ENCODE data around the gene SLC2A4.
"Not testable (repeated sequence)": the region's sequence is repeated elsewhere in the genome, so short reads cannot be mapped to it uniquely, and the experiment has no call there.

Gene SLC2A4

DNA sequence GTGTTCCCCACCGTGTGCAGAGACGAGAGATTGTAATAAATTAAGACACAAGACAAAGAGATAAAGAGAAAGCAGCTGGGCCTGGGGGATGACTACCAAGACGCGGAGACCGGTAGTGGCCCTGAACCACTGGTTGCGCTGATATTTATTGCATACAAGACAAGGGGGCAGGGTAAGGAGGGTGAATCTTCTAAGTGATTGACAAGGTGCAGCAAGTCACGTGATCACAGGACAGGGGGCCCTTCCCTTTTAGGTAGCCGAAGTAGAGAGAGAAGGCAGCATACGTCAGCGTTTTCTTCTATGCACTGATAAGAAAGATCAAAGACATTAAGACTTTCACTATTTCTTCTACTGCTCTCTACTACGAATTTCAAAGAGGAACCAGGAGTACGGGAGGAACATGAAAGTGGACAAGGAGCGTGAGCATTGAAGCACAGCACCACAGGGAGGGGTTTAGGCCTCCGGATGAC lies 51.1 kb downstream of the SLC2A4 start:
- 74% methylated on average over 14 of the region's 14 CpGs for WGBS
- not testable (repeated sequence) for H2AFZ ChIP-seq (ENCODE audit: low read depth, low read length); H2BK12ac ChIP-seq (ENCODE audit: low read length in 2 of 2); H3K4ac ChIP-seq (ENCODE audit: low read depth in 1 of 2, low read length in 2 of 2); H3K79me1 ChIP-seq (replicated peaks; ENCODE audit: low read length, poor library complexity, severe bottlenecking); H2BK5ac ChIP-seq (ENCODE audit: low read depth, low read length, poor library complexity, severe bottlenecking); H3K4me3 ChIP-seq (ENCODE audit: insufficient read depth in 1 of 2, low read depth in 1 of 2, low read length in 2 of 2); H2BK15ac ChIP-seq (ENCODE audit: low read depth, poor library complexity, severe bottlenecking); H3K4me2 ChIP-seq (ENCODE audit: low read length, poor library complexity, severe bottlenecking); H3K14ac ChIP-seq (ENCODE audit: low read length in 2 of 2); H3K23ac ChIP-seq (ENCODE audit: low read length in 2 of 2); DNase-seq; H3K18ac ChIP-seq (ENCODE audit: low read depth in 1 of 2, low read length in 2 of 2); H4K8ac ChIP-seq (ENCODE audit: low read length); H3K9ac ChIP-seq (ENCODE audit: low read length); H2BK120ac ChIP-seq (ENCODE audit: low read depth, low read length); H3K36me3 ChIP-seq (ENCODE audit: control insufficient read depth in 1 of 2, insufficient read depth in 2 of 2, low read depth in 1 of 2, low read length in 2 of 2); H2AK5ac ChIP-seq (ENCODE audit: low read length, severe bottlenecking); H3K27ac ChIP-seq (ENCODE audit: low read length, poor library complexity, severe bottlenecking); H3K9me3 ChIP-seq (ENCODE audit: control insufficient read depth, low read length); H4K91ac ChIP-seq (ENCODE audit: low read length)
- H3K4me1 ChIP-seq (ENCODE audit: control insufficient read depth, insufficient read depth, low read depth, low read length) = peaks cover 11% of the 10 kb centered on the region
- H3K27me3 ChIP-seq (ENCODE audit: control insufficient read depth in 1 of 2, insufficient read depth in 1 of 2, low read length in 2 of 2) = peaks cover 9 to 31% of the 10 kb centered on the region in 2 experiments

DNA sequence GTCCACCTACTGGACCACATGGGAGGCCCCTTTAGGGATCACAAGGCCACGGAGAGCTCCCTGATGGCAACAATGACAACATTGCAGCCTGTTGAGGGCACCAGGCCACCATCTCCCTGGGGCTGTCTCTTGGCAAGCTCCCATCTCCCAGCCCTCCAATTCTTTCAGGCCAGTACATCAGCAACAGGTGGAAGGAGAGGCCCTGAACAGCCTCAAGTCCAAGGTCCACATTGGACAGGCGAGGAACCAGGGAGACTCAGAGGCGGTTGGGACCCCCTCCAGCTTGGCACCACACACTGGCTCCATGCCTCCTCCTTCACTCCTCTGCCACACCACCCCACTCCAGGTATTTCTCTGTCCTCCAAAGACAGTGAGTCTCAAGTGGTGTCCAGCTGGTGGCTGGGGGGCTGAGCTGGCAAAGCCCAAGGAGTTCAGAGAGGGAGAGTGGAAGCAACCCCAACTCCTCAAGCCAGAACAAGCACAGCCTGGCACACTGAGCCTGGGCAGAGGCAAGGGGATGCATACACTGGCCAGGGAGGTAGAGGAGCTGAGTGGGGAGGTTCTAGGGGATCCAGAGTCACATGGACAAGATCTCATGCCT lies 53.5 kb downstream of the SLC2A4 start:
- H2BK12ac ChIP-seq (ENCODE audit: low read length in 2 of 2) = no peak overlapping the region
- H3K4me3 ChIP-seq (ENCODE audit: insufficient read depth in 1 of 2, low read depth in 1 of 2, low read length in 2 of 2) = no peak overlapping the region
- no peaks in the 10 kb centered on the region for H3K79me1 ChIP-seq (replicated peaks; ENCODE audit: low read length, poor library complexity, severe bottlenecking)
- no peak overlapping the region for H2BK15ac ChIP-seq (ENCODE audit: low read depth, poor library complexity, severe bottlenecking)
- no peak overlapping the region for H3K18ac ChIP-seq (ENCODE audit: low read depth in 1 of 2, low read length in 2 of 2)
- H3K4ac ChIP-seq (ENCODE audit: low read depth in 1 of 2, low read length in 2 of 2) = no peak overlapping the region
- H2AFZ ChIP-seq (ENCODE audit: low read depth, low read length) = no peak overlapping the region
- no peak overlapping the region for H2BK5ac ChIP-seq (ENCODE audit: low read depth, low read length, poor library complexity, severe bottlenecking)
- H3K9ac ChIP-seq (ENCODE audit: low read length) = no peak overlapping the region
- no peak overlapping the region for H2BK120ac ChIP-seq (ENCODE audit: low read depth, low read length)
- no peak overlapping the region for H3K14ac ChIP-seq (ENCODE audit: low read length in 2 of 2)
- no peaks in the 10 kb centered on the region for H3K36me3 ChIP-seq (ENCODE audit: control insufficient read depth in 1 of 2, insufficient read depth in 2 of 2, low read depth in 1 of 2, low read length in 2 of 2)
- no peak overlapping the region for H3K27ac ChIP-seq (ENCODE audit: low read length, poor library complexity, severe bottlenecking)
- 98% methylated on average over 3 of the region's 3 CpGs for WGBS
- peaks cover 8% of the 10 kb centered on the region for H3K4me1 ChIP-seq (ENCODE audit: control insufficient read depth, insufficient read depth, low read depth, low read length)
- H4K8ac ChIP-seq (ENCODE audit: low read length) = no peak overlapping the region
- H4K91ac ChIP-seq (ENCODE audit: low read length) = no peak overlapping the region
- DNase-seq = no peak
- H3K4me2 ChIP-seq (ENCODE audit: low read length, poor library complexity, severe bottlenecking) = no peak overlapping the region
- H3K27me3 ChIP-seq (ENCODE audit: control insufficient read depth in 1 of 2, insufficient read depth in 1 of 2, low read length in 2 of 2) = peaks cover 9 to 35% of the 10 kb centered on the region in 2 experiments
- no peak overlapping the region for H3K23ac ChIP-seq (ENCODE audit: low read length in 2 of 2)
- H2AK5ac ChIP-seq (ENCODE audit: low read length, severe bottlenecking) = no peak overlapping the region
- no peaks in the 10 kb centered on the region for H3K9me3 ChIP-seq (ENCODE audit: control insufficient read depth, low read length)

DNA sequence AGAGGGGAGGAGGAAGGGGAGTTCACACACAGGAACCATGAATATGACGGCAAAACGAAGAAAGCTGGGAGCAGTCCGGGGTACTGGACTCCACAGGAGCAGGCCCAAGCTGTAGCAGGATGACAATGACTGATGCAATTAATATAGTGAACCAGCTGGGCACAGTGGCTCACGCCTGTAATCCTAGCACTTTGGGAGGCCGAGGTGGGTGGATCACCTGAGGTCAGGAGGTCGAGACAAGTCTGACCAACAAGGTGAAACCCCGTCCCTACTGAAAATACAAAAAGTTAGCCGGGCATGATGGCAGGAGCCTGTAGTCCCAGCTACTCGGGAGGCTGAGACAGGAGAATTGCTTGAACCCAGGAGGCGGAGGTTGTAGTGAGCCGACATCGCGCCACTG lies 54.2 kb downstream of the SLC2A4 start:
- not testable (repeated sequence) for H3K14ac ChIP-seq (ENCODE audit: low read length in 2 of 2); H3K9me3 ChIP-seq (ENCODE audit: control insufficient read depth, low read length); H2AFZ ChIP-seq (ENCODE audit: low read depth, low read length); H3K36me3 ChIP-seq (ENCODE audit: control insufficient read depth in 1 of 2, insufficient read depth in 2 of 2, low read depth in 1 of 2, low read length in 2 of 2); H2BK12ac ChIP-seq (ENCODE audit: low read length in 2 of 2); H3K4me2 ChIP-seq (ENCODE audit: low read length, poor library complexity, severe bottlenecking); H3K27ac ChIP-seq (ENCODE audit: low read length, poor library complexity, severe bottlenecking); H3K4me3 ChIP-seq (ENCODE audit: insufficient read depth in 1 of 2, low read depth in 1 of 2, low read length in 2 of 2); H2BK120ac ChIP-seq (ENCODE audit: low read depth, low read length); H2BK5ac ChIP-seq (ENCODE audit: low read depth, low read length, poor library complexity, severe bottlenecking); H3K9ac ChIP-seq (ENCODE audit: low read length); H3K18ac ChIP-seq (ENCODE audit: low read depth in 1 of 2, low read length in 2 of 2); H3K4me1 ChIP-seq (ENCODE audit: control insufficient read depth, insufficient read depth, low read depth, low read length); H3K79me1 ChIP-seq (replicated peaks; ENCODE audit: low read length, poor library complexity, severe bottlenecking); H4K8ac ChIP-seq (ENCODE audit: low read length); H3K23ac ChIP-seq (ENCODE audit: low read length in 2 of 2); DNase-seq; H4K91ac ChIP-seq (ENCODE audit: low read length); H3K4ac ChIP-seq (ENCODE audit: low read depth in 1 of 2, low read length in 2 of 2); H2AK5ac ChIP-seq (ENCODE audit: low read length, severe bottlenecking); H2BK15ac ChIP-seq (ENCODE audit: low read depth, poor library complexity, severe bottlenecking)
- 92% methylated on average over 13 of the region's 13 CpGs for WGBS
- H3K27me3 ChIP-seq (ENCODE audit: control insufficient read depth in 1 of 2, insufficient read depth in 1 of 2, low read length in 2 of 2) = peaks cover 9 to 38% of the 10 kb centered on the region in 2 experiments

DNA sequence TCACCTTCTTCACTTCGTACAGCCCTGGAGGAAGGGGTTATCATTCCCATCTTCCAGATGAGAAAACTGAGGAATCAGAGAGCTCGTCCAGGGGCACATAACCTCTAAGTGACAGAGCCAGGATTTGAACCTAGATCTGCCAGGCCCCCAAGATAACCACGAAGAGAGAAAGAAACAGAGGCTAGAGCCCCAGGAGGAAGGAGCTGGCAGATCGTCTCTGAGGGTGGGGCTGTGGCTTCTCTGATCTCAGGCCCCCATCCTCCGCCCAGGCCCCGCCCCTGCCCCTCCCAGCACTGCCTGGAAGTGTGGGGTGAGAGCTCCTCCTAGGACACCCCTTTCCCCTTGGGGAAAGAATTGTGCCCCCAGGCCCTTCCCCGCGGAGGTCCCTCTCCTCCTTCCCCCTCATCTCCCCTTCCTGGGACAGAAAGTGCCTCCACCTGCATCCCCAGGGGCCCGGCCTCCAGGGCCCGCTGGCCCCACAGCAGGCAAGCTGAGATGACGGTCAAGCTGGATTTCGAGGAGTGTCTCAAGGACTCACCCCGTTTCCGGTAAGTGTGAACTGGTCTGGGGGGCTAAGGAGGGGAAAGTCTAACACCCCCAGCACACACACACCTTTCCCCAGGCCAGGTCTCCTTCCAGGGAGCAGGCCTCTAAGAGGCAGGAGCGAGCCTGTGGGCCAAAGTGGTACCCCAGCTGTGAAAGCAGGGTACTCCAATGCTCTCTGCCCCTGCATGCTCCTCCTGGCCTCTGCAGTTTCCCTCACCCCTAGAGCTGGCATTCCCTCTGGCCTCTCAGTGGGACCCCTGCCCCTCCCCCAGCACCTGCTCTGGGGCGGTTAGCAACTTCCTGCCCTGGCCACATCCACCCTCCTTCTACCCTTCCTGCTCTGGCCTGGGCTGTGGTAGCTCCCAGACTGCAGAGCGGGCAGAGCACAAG lies 55.0 kb downstream of the SLC2A4 start, which contains the start of gene ACAP1:
ACAP1 (plus strand) TSS at position 290 of the 936 bp plus-strand sequence; CDS start at position 496, 206 bp downstream.
- Histone ChIP-seq H2BK15ac (ENCODE audit: low read depth, poor library complexity, severe bottlenecking) (no peak within 1 kb of the TSS), H3K79me1 (replicated peaks; ENCODE audit: low read length, poor library complexity, severe bottlenecking) (no peaks in the 10 kb centered on the region), H4K8ac (ENCODE audit: low read length) (no peak within 1 kb of the TSS), H3K4me2 (ENCODE audit: low read length, poor library complexity, severe bottlenecking) (no peak within 1 kb of the TSS), H3K36me3 (ENCODE audit: control insufficient read depth in 1 of 2, insufficient read depth in 2 of 2, low read depth in 1 of 2, low read length in 2 of 2) (no peaks in the 10 kb centered on the region), H2BK120ac (ENCODE audit: low read depth, low read length) (no peak within 1 kb of the TSS), H4K91ac (ENCODE audit: low read length) (no peak within 1 kb of the TSS), H3K27ac (ENCODE audit: low read length, poor library complexity, severe bottlenecking) (no peak within 1 kb of the TSS), H3K27me3 (ENCODE audit: control insufficient read depth in 1 of 2, insufficient read depth in 1 of 2, low read length in 2 of 2) (peaks cover 11 to 45% of the 10 kb centered on the region in 2 experiments), H2BK12ac (ENCODE audit: low read length in 2 of 2) (no peak within 1 kb of the TSS), H3K18ac (ENCODE audit: low read depth in 1 of 2, low read length in 2 of 2) (no peak within 1 kb of the TSS), H3K4me3 (ENCODE audit: insufficient read depth in 1 of 2, low read depth in 1 of 2, low read length in 2 of 2) (no peak within 1 kb of the TSS), H3K4me1 (ENCODE audit: control insufficient read depth, insufficient read depth, low read depth, low read length) (peaks cover 2% of the 10 kb centered on the region), H3K4ac (ENCODE audit: low read depth in 1 of 2, low read length in 2 of 2) (no peak within 1 kb of the TSS), H2AK5ac (ENCODE audit: low read length, severe bottlenecking) (no peak within 1 kb of the TSS), H2BK5ac (ENCODE audit: low read depth, low read length, poor library complexity, severe bottlenecking) (no peak within 1 kb of the TSS), H3K9me3 (ENCODE audit: control insufficient read depth, low read length) (no peaks in the 10 kb centered on the region), H3K9ac (ENCODE audit: low read length) (no peak within 1 kb of the TSS), H3K14ac (ENCODE audit: low read length in 2 of 2) (no peak within 1 kb of the TSS), H3K23ac (ENCODE audit: low read length in 2 of 2) (no peak within 1 kb of the TSS), H2AFZ (ENCODE audit: low read depth, low read length) (no peak within 1 kb of the TSS)
- DNase-seq = no peak
- 51% methylated on average over 8 of the region's 17 CpGs for WGBS

Data from mesenchymal stem cell (in vitro differentiated cells and primary cell).